Dedifferentiated amniotic fluid mesenchymal stem cell (primary cell): ENCODE results near the gene GP1BB.

Experiments
- DNase-seq: peaks from one replicate; pipeline ENCODE4 v3.0.0-alpha.2; 2016; ENCODE audit errors: extremely low spot score

The GP1BB gene

DNA sequence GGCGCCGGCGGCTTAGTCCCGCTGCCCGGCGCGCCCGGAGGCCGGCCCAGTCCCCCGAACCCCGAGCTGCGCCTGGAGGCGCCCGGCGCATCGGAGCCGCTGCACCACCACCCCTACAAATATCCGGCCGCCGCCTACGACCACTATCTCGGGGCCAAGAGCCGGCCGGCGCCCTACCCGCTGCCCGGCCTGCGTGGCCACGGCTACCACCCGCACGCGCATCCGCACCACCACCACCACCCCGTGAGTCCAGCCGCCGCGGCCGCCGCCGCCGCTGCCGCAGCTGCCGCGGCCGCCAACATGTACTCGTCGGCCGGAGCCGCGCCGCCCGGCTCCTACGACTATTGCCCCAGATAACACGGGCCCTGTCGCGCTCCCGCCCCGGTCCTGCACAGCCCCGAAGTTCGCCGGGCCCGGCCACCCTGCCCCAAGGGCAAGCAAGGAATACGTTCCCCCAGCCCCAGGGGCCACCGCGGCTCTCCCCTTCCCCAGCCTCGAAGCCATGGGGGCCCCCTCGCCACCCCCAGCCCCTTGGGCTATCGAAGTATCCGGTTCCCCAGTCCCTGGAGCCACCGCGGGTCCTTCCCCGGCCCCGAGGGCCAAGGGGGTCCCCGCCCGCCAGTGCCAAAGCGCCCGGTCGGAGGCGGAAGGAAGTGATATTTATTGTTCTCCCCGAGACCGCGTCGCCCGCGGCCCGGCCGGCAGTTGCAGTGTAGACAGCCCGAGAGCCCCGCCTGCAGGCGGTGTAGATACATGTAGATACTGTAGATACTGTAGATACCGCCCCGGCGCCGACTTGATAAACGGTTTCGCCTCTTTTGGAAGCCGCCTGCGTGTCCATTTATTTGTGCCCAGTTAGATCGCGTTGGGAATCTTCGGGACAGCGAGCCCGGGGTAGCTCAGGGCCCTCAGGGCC, 43.4 kb downstream of the GP1BB start:
- DNase-seq: no peak

DNA sequence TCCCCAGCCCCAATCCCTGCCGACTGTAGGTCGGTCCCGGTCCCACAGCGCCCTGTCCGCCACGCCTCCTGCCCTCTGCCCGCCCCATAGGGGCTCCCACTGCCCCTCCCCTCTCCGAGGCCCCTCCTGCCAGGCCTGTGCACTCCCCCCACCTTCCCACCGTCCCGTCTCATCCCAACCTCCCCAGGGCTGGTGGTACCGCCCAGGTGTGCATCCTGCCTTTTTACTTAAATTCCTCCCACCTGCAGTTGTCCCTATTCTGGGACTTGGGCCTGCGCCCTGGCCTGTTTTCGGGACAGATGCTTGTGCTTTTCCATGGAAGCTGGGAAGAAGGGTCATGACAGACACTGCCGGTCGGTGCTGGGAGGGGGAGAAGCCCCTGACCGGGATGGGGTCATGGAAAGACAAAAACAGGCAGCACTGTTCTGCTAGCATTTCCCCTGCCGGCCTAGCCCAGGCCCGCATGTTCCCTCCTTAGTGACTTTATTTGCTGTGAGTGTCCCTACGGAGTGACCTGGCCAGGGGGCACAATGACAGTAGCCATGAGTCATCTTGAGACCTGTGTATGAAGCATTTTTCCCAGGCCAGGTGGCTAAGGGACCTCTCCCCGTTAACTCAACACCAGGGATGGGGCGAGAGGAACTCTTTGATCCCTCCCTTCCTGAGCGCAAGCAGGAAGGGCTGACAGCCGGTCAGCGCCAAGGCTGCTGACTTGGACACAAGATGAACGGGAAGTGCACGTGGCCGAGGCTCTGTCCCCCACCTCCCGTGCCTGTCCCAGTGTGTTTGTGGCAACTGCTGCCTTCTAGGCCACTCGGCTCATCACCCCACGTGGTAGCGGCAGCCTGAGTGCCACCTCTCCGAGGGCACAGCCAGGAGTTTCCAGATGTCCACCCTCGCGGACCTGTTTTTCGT, 44.3 kb downstream of the GP1BB start:
- DNase-seq: no peak

DNA sequence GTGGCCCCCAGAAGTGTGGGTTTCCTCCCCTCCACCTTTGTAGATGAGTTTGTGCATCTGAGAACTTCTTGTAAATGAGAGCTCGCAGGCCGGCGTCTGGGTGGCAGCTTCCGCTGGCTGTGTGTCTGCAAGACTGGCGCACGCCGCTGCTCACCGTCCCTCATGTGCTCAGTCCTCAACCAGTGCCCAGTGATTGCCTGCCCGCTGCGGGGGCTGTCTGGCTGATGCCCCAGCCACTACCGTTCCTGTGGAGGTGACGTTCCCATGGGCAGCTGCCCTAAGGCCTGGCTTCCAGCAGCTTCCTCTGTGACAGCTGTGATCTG, 46.0 kb downstream of the GP1BB start:
- no peak for DNase-seq

DNA sequence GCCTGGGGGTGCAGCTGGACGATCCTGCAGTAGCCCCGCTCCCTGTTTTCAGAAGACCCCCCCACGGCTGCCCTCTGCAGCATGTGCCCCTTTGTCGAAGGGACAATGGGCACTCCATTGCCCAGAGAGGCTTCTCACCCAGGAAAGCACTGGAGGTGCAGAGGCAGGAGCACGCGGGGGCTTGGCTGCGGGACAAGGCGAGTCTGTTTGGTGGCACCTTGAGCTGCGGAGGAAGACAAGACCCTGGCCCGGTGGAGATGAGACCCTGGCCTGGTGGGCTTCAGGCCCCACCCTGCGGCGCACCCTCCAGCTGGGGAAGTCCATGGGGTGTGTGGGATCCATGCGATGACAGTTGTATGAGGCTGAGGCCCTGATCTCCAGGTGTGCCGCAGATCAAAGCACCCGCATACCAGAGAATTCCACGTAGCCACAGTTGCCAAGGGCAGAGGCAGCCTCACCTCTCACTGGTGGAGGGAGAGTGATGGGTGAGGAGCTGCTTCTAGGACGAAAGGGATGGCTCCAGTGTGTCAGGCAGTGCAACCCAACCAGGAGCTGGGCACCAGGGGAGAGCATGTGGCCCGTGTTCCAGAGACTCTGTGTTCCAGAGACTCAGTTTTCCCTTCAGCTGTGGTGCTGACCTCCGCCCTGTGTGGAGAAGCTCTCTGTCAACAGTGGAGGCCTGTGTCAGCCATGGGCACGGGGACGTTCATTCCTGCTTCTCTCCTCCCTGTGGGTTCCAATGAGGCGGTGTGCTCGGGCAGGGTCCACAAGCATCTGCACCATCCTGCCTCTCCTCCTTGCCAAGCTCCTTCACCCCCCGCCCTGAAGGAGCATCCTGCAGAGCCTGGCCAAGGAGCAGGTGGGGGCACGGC, 47.2 kb downstream of the GP1BB start:
- DNase-seq: no peak

DNA sequence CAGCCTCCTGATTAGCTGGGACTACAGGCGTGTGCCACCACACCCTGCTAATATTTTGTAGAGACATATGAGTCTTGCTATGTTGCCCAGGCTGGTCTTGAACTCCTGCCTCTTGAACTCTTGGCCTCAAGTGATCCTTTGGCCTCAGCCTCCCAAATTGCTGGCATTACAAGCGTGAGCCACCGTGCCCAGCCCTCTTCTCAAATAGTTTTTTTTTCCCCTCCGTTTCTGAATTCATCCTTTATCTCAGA, 49.0 kb downstream of the GP1BB start:
- DNase-seq: no peak

DNA sequence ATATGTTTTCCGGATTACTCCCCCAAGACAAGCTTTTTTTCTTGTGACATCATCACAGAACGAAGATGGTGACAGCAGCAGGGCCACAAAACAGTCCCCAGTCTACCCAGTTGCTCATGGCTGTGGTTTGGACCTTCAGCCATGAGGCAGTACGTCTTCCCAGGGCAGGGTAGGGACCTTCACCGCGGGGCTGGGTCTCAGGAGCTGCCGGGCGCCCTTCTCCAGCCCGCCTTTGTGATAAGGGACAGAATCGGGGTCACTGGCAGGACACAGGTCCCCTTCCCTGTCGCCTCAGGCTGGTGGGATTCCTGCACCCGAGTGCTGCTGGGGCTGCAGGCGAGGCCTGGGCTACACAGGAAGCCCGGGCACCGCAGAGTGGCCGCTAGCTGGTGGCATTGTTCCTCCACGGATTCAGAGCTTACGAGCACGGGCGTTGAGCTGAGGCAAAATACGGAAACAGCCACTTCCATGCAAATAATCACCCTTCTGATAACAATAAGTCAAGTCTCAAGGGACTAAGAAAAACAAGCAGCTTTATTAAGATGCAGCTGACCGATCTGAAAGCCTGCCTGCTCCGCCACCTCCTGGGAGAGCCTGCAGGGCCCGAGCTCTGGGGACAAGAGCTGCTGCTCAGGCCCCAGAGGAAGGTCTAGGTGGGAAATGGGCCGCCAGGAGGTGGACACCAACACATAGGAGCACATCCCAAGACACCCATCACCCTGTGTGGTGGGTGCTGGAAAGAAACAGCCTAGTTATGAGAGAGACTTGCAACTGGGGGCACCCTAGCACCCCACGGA, 49.5 kb downstream of the GP1BB start:
- no peak for DNase-seq

DNA sequence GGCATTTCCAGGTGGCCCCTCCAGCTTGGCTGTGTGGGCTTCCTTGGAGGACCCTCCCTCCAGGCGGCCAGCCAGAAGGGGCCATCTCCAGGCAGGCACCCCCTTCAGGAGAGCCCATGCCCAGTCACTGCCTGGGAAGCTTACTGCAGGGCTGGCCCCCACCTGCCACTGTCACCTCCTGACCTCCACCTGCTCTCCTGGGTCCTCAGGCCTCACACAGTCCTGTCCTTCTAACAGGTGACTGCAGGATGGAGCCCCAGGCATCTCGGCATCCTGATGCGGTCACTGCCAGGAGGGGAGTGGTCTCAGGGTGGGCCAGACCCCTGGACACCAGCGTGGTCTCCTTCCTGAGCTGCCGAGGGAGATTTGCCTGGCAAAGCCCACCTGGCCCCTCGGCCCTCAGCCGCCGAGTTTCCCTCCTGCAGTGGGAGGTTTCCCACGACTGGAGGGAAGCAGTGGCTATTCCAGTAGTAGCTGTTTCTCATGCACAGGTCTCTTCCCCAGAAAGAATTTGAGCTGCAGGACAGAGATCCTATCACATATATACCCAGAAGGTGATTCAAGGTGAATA, 50.2 kb downstream of the GP1BB start:
- DNase-seq: no peak
